ENCODE measurements around the gene NRL.

DNA sequence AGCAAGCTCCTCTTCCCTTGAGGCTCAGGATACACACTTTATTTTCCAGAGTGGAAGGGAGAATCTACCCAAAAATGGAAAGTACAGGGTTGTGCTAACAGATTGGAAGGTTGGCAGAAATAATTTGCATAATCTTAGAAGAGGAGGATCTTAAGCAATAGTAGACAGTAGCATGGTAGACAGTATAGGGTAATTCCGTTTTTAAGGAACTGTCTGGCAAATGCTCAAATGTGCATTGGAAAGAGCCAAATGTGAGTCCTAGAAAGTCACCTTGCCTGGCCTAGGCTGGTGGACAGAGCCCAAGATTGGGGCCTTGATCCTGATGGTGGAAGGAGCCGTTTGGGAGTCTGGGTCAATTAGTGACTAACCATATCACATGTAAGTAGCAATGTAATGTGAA lies 76.1 kb downstream of the NRL start:
- no peak for TF ChIP-seq POLR2A (IDR thresholded peaks at IDR 0.05)
- TF ChIP-seq, protein P1, sequence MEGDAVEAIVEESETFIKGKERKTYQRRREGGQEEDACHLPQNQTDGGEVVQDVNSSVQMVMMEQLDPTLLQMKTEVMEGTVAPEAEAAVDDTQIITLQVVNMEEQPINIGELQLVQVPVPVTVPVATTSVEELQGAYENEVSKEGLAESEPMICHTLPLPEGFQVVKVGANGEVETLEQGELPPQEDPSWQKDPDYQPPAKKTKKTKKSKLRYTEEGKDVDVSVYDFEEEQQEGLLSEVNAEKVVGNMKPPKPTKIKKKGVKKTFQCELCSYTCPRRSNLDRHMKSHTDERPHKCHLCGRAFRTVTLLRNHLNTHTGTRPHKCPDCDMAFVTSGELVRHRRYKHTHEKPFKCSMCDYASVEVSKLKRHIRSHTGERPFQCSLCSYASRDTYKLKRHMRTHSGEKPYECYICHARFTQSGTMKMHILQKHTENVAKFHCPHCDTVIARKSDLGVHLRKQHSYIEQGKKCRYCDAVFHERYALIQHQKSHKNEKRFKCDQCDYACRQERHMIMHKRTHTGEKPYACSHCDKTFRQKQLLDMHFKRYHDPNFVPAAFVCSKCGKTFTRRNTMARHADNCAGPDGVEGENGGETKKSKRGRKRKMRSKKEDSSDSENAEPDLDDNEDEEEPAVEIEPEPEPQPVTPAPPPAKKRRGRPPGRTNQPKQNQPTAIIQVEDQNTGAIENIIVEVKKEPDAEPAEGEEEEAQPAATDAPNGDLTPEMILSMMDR (IDR thresholded peaks at IDR 0.05), result no peak
